ENCODE data around the gene BPIFA3.
A peak's percentile ranks its signal among the peaks of the same experiment; 100 is the strongest.

BPIFA3 gene

GRCh38 chr20:33191955-33192354 lies 25.2 kb upstream of the BPIFA3 start:
- no peak for DNase-seq (ENCODE audit: low spot score in 2 of 2)
- ATAC-seq (ENCODE audit: low read depth): no peak
- Mint-ChIP-seq H3K27ac (no peak overlapping the region), H3K9me3 (no peaks in the 10 kb centered on the region), H3K27me3 (peaks cover 14% of the 10 kb centered on the region), H3K36me3 (no peaks in the 10 kb centered on the region), H3K4me3 (no peak overlapping the region), H3K4me1 (no peaks in the 10 kb centered on the region)

GRCh38 chr20:33192912-33193501 lies 24.1 kb upstream of the BPIFA3 start:
- ATAC-seq (ENCODE audit: low read depth): no peak
- Mint-ChIP-seq H3K4me3 (no peak overlapping the region), H3K27me3 (peaks cover 14% of the 10 kb centered on the region), H3K4me1 (no peaks in the 10 kb centered on the region), H3K36me3 (no peaks in the 10 kb centered on the region), H3K9me3 (no peaks in the 10 kb centered on the region), H3K27ac (no peak overlapping the region)
- DNase-seq (ENCODE audit: low spot score in 2 of 2): no peak

- no peak for ATAC-seq (ENCODE audit: low read depth)
- H3K36me3 Mint-ChIP-seq: no peaks in the 10 kb centered on the region
- H3K4me1 Mint-ChIP-seq: no peaks in the 10 kb centered on the region
Measured at GRCh38 chr20:33199026-33199425, 18.1 kb upstream of the BPIFA3 start.

GRCh38 chr20:33202451-33202850 lies 14.7 kb upstream of the BPIFA3 start:
- Mint-ChIP-seq H3K36me3 (no peaks in the 10 kb centered on the region), H3K27ac (no peak overlapping the region), H3K27me3 (peaks cover 14% of the 10 kb centered on the region), H3K4me3 (no peak overlapping the region), H3K4me1 (no peaks in the 10 kb centered on the region), H3K9me3 (no peaks in the 10 kb centered on the region)
- DNase-seq (ENCODE audit: low spot score in 2 of 2): no peak
- ATAC-seq (ENCODE audit: low read depth): no peak

More at GRCh38 chr20:33199026-33199425, 18.1 kb upstream of the BPIFA3 start:
- DNase-seq (ENCODE audit: low spot score in 2 of 2): no peak
- H3K27me3 Mint-ChIP-seq: peaks cover 13% of the 10 kb centered on the region
- H3K9me3 Mint-ChIP-seq: no peaks in the 10 kb centered on the region
- H3K27ac Mint-ChIP-seq: no peak overlapping the region
- H3K4me3 Mint-ChIP-seq: no peak overlapping the region

- no peaks in the 10 kb centered on the region for H3K9me3 Mint-ChIP-seq
- no peaks in the 10 kb centered on the region for H3K4me1 Mint-ChIP-seq
- no peak overlapping the region for H3K27ac Mint-ChIP-seq
- no peak overlapping the region for H3K4me3 Mint-ChIP-seq
- no peaks in the 10 kb centered on the region for H3K36me3 Mint-ChIP-seq
- DNase-seq (ENCODE audit: low spot score in 2 of 2): no peak
- H3K27me3 Mint-ChIP-seq: peaks cover 17% of the 10 kb centered on the region
- ATAC-seq (ENCODE audit: low read depth): no peak
Measured at GRCh38 chr20:33203444-33203843, 13.7 kb upstream of the BPIFA3 start.

GRCh38 chr20:33209789-33210188 lies 7.4 kb upstream of the BPIFA3 start:
- peaks cover 3% of the 10 kb centered on the region for H3K4me1 Mint-ChIP-seq
- no peak overlapping the region for H3K27ac Mint-ChIP-seq
- DNase-seq (ENCODE audit: low spot score in 2 of 2) (peak; percentile 6 to 20), ATAC-seq (ENCODE audit: low read depth) (no peak)
- H3K27me3 Mint-ChIP-seq: peaks cover 33% of the 10 kb centered on the region
- H3K4me3 Mint-ChIP-seq: no peak overlapping the region
- H3K9me3 Mint-ChIP-seq: peaks cover 2% of the 10 kb centered on the region
- H3K36me3 Mint-ChIP-seq: no peaks in the 10 kb centered on the region

GRCh38 chr20:33210371-33210770 lies 6.8 kb upstream of the BPIFA3 start:
- peaks cover 36% of the 10 kb centered on the region for H3K27me3 Mint-ChIP-seq
- H3K36me3 Mint-ChIP-seq: no peaks in the 10 kb centered on the region
- no peak overlapping the region for H3K27ac Mint-ChIP-seq
- H3K9me3 Mint-ChIP-seq: peaks cover 2% of the 10 kb centered on the region
- H3K4me3 Mint-ChIP-seq: no peak overlapping the region
- ATAC-seq (ENCODE audit: low read depth) (no peak), DNase-seq (ENCODE audit: low spot score in 2 of 2) (no peak)
- H3K4me1 Mint-ChIP-seq: peaks cover 3% of the 10 kb centered on the region

- no peak for ATAC-seq (ENCODE audit: low read depth)
- Mint-ChIP-seq H3K27ac (no peak overlapping the region), H3K4me3 (no peak overlapping the region), H3K27me3 (peaks cover 43% of the 10 kb centered on the region), H3K9me3 (peaks cover 2% of the 10 kb centered on the region), H3K4me1 (peaks cover 3% of the 10 kb centered on the region), H3K36me3 (no peaks in the 10 kb centered on the region)
- no peak for DNase-seq (ENCODE audit: low spot score in 2 of 2)
Measured at GRCh38 chr20:33211817-33212424, 5.2 kb upstream of the BPIFA3 start.

- Mint-ChIP-seq H3K4me1 (no peaks in the 10 kb centered on the region), H3K9me3 (no peaks in the 10 kb centered on the region), H3K36me3 (peaks cover 2% of the 10 kb centered on the region), H3K27ac (no peak overlapping the region), H3K27me3 (peaks cover 17% of the 10 kb centered on the region), H3K4me3 (no peak overlapping the region)
- DNase-seq (ENCODE audit: low spot score in 2 of 2) (no peak), ATAC-seq (ENCODE audit: low read depth) (no peak)
Measured at GRCh38 chr20:33224399-33224798, 7.2 kb downstream of the BPIFA3 start.

GRCh38 chr20:33229843-33230242 lies 12.7 kb downstream of the BPIFA3 start:
- no peak for DNase-seq (ENCODE audit: low spot score in 2 of 2)

GRCh38 chr20:33231237-33231636 lies 14.1 kb downstream of the BPIFA3 start:
- no peaks in the 10 kb centered on the region for H3K36me3 Mint-ChIP-seq
- H3K4me1 Mint-ChIP-seq: no peaks in the 10 kb centered on the region
- H3K4me3 Mint-ChIP-seq: no peak overlapping the region
- H3K9me3 Mint-ChIP-seq: no peaks in the 10 kb centered on the region
- H3K27ac Mint-ChIP-seq: no peak overlapping the region
- H3K27me3 Mint-ChIP-seq: peaks cover 14% of the 10 kb centered on the region
- ATAC-seq (ENCODE audit: low read depth) (no peak), DNase-seq (ENCODE audit: low spot score in 2 of 2) (no peak)

More at GRCh38 chr20:33229843-33230242, 12.7 kb downstream of the BPIFA3 start:
- Mint-ChIP-seq H3K9me3 (no peaks in the 10 kb centered on the region), H3K36me3 (peaks cover 2% of the 10 kb centered on the region), H3K27me3 (peaks cover 21% of the 10 kb centered on the region), H3K27ac (no peak overlapping the region), H3K4me3 (no peak overlapping the region), H3K4me1 (no peaks in the 10 kb centered on the region)
- ATAC-seq (ENCODE audit: low read depth): no peak

GRCh38 chr20:33232486-33233072 lies 15.4 kb downstream of the BPIFA3 start:
- ATAC-seq (ENCODE audit: low read depth) (no peak), DNase-seq (ENCODE audit: low spot score in 2 of 2) (no peak)
- Mint-ChIP-seq H3K4me1 (no peaks in the 10 kb centered on the region), H3K27me3 (peaks cover 15% of the 10 kb centered on the region), H3K27ac (no peak overlapping the region), H3K9me3 (no peaks in the 10 kb centered on the region), H3K4me3 (no peak overlapping the region), H3K36me3 (no peaks in the 10 kb centered on the region)

GRCh38 chr20:33233129-33233774 lies 16.1 kb downstream of the BPIFA3 start:
- ATAC-seq (ENCODE audit: low read depth) (no peak), DNase-seq (ENCODE audit: low spot score in 2 of 2) (no peak)
- Mint-ChIP-seq H3K9me3 (no peaks in the 10 kb centered on the region), H3K27me3 (peaks cover 15% of the 10 kb centered on the region), H3K4me3 (no peak overlapping the region), H3K4me1 (no peaks in the 10 kb centered on the region), H3K36me3 (no peaks in the 10 kb centered on the region), H3K27ac (no peak overlapping the region)

GRCh38 chr20:33234050-33234449 lies 16.9 kb downstream of the BPIFA3 start:
- Mint-ChIP-seq H3K27ac (no peak overlapping the region), H3K36me3 (no peaks in the 10 kb centered on the region), H3K27me3 (peaks cover 18% of the 10 kb centered on the region), H3K4me3 (no peak overlapping the region), H3K9me3 (no peaks in the 10 kb centered on the region), H3K4me1 (no peaks in the 10 kb centered on the region)
- DNase-seq (ENCODE audit: low spot score in 2 of 2): no peak
- no peak for ATAC-seq (ENCODE audit: low read depth)

All from memory B cell (primary cell).